HG03378 (cell line): Measurements from ENCODE around the gene ARPC3.
"Not testable (repeated sequence)": the region's sequence is repeated elsewhere in the genome, so short reads cannot be mapped to it uniquely, and the experiment has no call there.

ENCODE experiments used
- ATAC-seq: cut with Tn5 transposase; IDR thresholded peaks from one replicate; pipeline ENCODE4 v1.9.1; 2021; ENCODE audit warnings: mild to moderate bottlenecking, moderate library complexity; ENCODE audit not compliant: unreplicated experiment

ARPC3 gene

GRCh38 chr12:110449799-110450497, at the start of gene ARPC3:
TSS of gene ARPC3 (minus strand) at chr12:110450337. CDS start at chr12:110450260, 77 bp downstream.
- ATAC-seq: peak; percentile 73

GRCh38 chr12:110498984-110499706, 49.0 kb upstream of the ARPC3 start:
- ATAC-seq: no peak

GRCh38 chr12:110475426-110475825, 25.3 kb upstream of the ARPC3 start:
- ATAC-seq: no peak

- peak; percentile 77 for ATAC-seq
Measured at GRCh38 chr12:110468214-110469048, 18.3 kb upstream of the ARPC3 start, which contains the start of the genes FAM216A and GPN3. TSS of gene FAM216A (plus strand) at chr12:110468845. CDS start at chr12:110468876, 31 bp downstream. TSS of gene GPN3 (minus strand) at chr12:110468257. CDS start at chr12:110468203, 54 bp downstream.

- ATAC-seq: no peak
Measured at GRCh38 chr12:110467847-110468213, 17.7 kb upstream of the ARPC3 start.

GRCh38 chr12:110466791-110467190, 16.7 kb upstream of the ARPC3 start:
- no peak for ATAC-seq

- ATAC-seq: not testable (repeated sequence)
Measured at GRCh38 chr12:110465765-110466164, 15.6 kb upstream of the ARPC3 start.

- ATAC-seq: no peak
Measured at GRCh38 chr12:110465024-110465423, 14.9 kb upstream of the ARPC3 start.

GRCh38 chr12:110461189-110461588, 11.1 kb upstream of the ARPC3 start:
- not testable (repeated sequence) for ATAC-seq

GRCh38 chr12:110458756-110459155, 8.6 kb upstream of the ARPC3 start:
- ATAC-seq: no peak

- no peak for ATAC-seq
Measured at GRCh38 chr12:110453569-110454296, 3.6 kb upstream of the ARPC3 start.

- ATAC-seq: no peak
Measured at GRCh38 chr12:110451263-110451662, 1.1 kb upstream of the ARPC3 start.

GRCh38 chr12:110444455-110444854, 5.7 kb downstream of the ARPC3 start:
- no peak for ATAC-seq

GRCh38 chr12:110436231-110436630, 13.9 kb downstream of the ARPC3 start:
- no peak for ATAC-seq

GRCh38 chr12:110431957-110432587, 18.1 kb downstream of the ARPC3 start:
- peak; percentile 21 for ATAC-seq

- not testable (repeated sequence) for ATAC-seq
Measured at GRCh38 chr12:110429676-110430075, 20.5 kb downstream of the ARPC3 start.

GRCh38 chr12:110426406-110426805, 23.7 kb downstream of the ARPC3 start:
- no peak for ATAC-seq

- no peak for ATAC-seq
Measured at GRCh38 chr12:110424237-110424636, 25.9 kb downstream of the ARPC3 start.

GRCh38 chr12:110421701-110422100, 28.4 kb downstream of the ARPC3 start:
- ATAC-seq: no peak

- ATAC-seq: no peak
Measured at GRCh38 chr12:110421159-110421661, 28.9 kb downstream of the ARPC3 start.
